HEK293 (cell line): ENCODE measurements around the gene ABCG8.

Experiments used
- CTCF ChIP-seq: fragments of 450-650 bp; formaldehyde crosslinking; IDR thresholded peaks from 2 replicates; pipeline ENCODE4 v1.5.1; 2016; ENCODE audit warnings: missing biosample characterization, missing genetic modification characterization
- ZEB2 ChIP-seq: fragments of 450-650 bp; formaldehyde crosslinking; IDR thresholded peaks from 2 replicates; pipeline ENCODE4 v1.5.1; 2016; ENCODE audit warnings: missing biosample characterization, missing genetic modification characterization
- ZFP37 ChIP-seq: fragments of 450-650 bp; formaldehyde crosslinking; IDR thresholded peaks from 2 replicates; pipeline ENCODE4 v1.5.1; 2016; ENCODE audit warnings: missing biosample characterization, missing genetic modification characterization
- ZNF366 ChIP-seq: fragments of 450-650 bp; formaldehyde crosslinking; conservative IDR thresholded peaks from 2 replicates; pipeline ENCODE4 v1.5.1; 2016; ENCODE audit warnings: missing biosample characterization, missing genetic modification characterization
- ZNF48 ChIP-seq: fragments of 450-650 bp; formaldehyde crosslinking; IDR thresholded peaks from 2 replicates; pipeline ENCODE4 v1.5.1; 2016; ENCODE audit warnings: missing biosample characterization, missing genetic modification characterization
- TF ChIP-seq, protein P1 (sequence below): fragments of 450-650 bp; formaldehyde crosslinking; IDR thresholded peaks from 2 replicates; pipeline ENCODE4 v1.5.1; 2016; ENCODE audit warnings: missing biosample characterization, missing genetic modification characterization

DNA sequence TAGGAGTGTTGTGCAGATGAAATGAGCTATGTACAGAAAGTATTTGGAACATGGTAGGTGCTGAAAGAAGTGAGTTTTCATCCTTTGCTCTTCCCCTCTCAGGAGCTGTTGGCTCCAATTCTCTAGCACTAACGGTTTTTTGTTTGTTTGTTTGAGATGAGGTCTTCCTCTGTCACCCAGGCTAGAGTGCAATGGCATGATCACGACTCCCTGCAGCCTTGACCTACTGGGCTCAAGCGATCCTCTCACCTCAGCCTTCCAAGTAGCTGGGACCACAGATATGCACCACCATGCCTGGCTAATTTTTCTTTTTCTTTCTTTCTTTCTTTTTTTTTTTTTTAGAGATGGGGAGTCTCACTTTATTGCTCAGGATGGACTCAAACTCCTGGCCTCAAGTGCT, 12.9 kb upstream of the ABCG8 start:
- TF ChIP-seq, protein P1, sequence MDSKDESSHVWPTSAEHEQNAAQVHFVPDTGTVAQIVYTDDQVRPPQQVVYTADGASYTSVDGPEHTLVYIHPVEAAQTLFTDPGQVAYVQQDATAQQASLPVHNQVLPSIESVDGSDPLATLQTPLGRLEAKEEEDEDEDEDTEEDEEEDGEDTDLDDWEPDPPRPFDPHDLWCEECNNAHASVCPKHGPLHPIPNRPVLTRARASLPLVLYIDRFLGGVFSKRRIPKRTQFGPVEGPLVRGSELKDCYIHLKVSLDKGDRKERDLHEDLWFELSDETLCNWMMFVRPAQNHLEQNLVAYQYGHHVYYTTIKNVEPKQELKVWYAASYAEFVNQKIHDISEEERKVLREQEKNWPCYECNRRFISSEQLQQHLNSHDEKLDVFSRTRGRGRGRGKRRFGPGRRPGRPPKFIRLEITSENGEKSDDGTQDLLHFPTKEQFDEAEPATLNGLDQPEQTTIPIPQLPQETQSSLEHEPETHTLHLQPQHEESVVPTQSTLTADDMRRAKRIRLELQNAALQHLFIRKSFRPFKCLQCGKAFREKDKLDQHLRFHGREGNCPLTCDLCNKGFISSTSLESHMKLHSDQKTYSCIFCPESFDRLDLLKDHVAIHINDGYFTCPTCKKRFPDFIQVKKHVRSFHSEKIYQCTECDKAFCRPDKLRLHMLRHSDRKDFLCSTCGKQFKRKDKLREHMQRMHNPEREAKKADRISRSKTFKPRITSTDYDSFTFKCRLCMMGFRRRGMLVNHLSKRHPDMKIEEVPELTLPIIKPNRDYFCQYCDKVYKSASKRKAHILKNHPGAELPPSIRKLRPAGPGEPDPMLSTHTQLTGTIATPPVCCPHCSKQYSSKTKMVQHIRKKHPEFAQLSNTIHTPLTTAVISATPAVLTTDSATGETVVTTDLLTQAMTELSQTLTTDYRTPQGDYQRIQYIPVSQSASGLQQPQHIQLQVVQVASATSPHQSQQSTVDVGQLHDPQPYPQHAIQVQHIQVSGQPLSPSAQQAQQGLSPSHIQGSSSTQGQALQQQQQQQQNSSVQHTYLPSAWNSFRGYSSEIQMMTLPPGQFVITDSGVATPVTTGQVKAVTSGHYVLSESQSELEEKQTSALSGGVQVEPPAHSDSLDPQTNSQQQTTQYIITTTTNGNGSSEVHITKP (tag by site-specific recombination) = no peak
- TF ChIP-seq ZNF366 (no peak), CTCF (no peak), ZEB2 (tag by site-specific recombination) (no peak), ZNF48 (tag by site-specific recombination) (no peak), ZFP37 (no peak)
